ENCODE data around the gene TMEM127. TPM values are rescaled to one million over a fixed set of nuclear protein-coding genes. Genes with fewer than 3 reads are reported as not detected.
"Not testable (repeated sequence)": the region's sequence is repeated elsewhere in the genome, so short reads cannot be mapped to it uniquely, and the experiment has no call there.

Gene TMEM127
- polyA plus RNA-seq, 2 of the 4 experiments (the other 2 are of a cell fraction) = 31.9 to 38.7 TPM

DNA sequence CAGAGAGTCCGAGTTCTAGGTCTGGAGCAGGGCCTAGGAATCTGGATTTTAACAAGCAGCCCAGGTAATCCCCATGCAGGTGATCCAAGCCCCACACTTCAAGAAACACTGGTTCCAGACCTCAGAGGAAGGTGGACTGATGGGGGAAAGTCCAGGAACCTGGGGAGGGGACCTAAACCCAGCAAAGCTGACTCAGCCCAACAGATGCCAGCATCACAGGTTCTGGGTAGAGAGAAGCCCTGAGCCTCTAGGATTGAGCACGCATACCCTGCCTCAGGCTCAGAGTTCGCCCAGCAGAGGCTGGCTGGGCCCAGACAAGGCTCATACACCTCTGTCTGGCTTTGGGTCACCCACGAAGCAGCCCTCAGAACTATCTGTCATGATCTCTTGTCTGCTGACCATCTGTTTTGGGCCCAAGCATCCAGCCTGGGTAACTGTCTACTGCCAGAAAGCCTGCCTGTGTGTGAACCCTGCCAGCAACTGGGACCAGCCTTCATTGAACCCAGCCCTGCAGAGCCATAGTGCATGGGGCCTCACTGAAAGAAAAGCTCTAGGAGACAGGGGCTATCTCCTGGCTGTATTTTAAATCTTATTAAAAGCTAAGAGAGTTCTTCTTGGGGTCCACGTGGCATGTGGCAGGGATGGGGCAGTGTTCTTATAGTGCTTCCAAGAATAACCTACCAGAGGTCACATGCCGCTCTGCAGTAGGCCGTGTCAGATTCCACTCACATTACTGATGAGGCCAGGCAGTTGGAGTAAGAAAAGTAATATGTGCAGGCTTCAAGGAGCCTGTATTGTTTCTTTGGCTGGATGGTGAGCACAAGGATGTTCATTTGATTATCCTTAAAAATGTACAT lies 7.4 kb downstream of the TMEM127 start:
- POLR2A ChIA-PET = interaction anchor here (2.7 kb wide), 1 partner anchor 50 kb away, joined by 17 read pairs; the partner anchor contains the start of gene STARD7
- DNase-seq (ENCODE audit: low read depth in 1 of 2, low spot score in 1 of 2) (no peak), FAIRE-seq (no peak), ATAC-seq (no peak)
- Histone ChIP-seq H3K27ac (peak overlapping the region in 1 of 2 experiments; percentile 13; a peak in 1 of 6 replicates), H3K4me2 (no peak overlapping the region), H3K4me1 (peaks cover 26% of the 10 kb centered on the region), H3K4me3 (no peak overlapping the region), H3K9me3 (no peaks in the 10 kb centered on the region)
- TF ChIP-seq EP300 (IDR thresholded peaks at IDR 0.05) (no peak), SMC3 (IDR thresholded peaks at IDR 0.05) (no peak), ESRRA (IDR thresholded peaks at IDR 0.05; ENCODE audit: borderline replicate concordance, low read length) (no peak)
- WGBS (ENCODE audit: missing lambda C conversion rate) = 87% methylated on average over 7 of the region's 7 CpGs
- CTCF ChIA-PET = interaction anchor here (0.8 to 2.8 kb wide), 5 partner anchors 10 to 251 kb away, joined by 3 to 17 read pairs (median 6); partner anchors contain the start of gene ASTL

DNA sequence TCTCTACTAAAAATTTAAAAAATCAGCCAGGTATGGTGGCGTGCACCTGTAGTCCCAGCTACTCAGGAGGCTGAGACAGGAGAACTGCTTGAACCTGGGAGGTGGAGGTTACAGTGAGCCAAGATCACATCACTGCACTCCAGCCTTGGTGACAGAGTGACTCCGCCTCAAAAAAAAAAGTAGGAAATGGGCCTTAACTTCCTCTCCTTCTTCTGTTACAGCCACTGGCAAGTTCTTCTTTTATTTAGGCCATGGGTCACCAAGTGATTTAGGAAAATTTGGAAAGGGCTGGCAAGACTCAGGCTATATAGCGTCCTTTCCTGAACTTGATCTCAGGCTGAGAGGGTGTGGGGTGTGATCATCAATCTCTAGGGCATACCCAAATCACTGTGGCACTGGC lies 8.1 kb downstream of the TMEM127 start:
- H3K4me2 ChIP-seq; POLR2A ChIA-PET; ATAC-seq; H3K27ac ChIP-seq; H3K9me3 ChIP-seq; FAIRE-seq; H3K4me3 ChIP-seq; DNase-seq (ENCODE audit: low read depth in 1 of 2, low spot score in 1 of 2): not testable (repeated sequence)
- WGBS (ENCODE audit: missing lambda C conversion rate) = 96% methylated on average over 3 of the region's 3 CpGs
- CTCF ChIA-PET = interaction anchor here (1.2 kb wide), 1 partner anchor 265 kb away, joined by 5 read pairs; no protein-coding TSS in a partner anchor
- peaks cover 26% of the 10 kb centered on the region for H3K4me1 ChIP-seq

DNA sequence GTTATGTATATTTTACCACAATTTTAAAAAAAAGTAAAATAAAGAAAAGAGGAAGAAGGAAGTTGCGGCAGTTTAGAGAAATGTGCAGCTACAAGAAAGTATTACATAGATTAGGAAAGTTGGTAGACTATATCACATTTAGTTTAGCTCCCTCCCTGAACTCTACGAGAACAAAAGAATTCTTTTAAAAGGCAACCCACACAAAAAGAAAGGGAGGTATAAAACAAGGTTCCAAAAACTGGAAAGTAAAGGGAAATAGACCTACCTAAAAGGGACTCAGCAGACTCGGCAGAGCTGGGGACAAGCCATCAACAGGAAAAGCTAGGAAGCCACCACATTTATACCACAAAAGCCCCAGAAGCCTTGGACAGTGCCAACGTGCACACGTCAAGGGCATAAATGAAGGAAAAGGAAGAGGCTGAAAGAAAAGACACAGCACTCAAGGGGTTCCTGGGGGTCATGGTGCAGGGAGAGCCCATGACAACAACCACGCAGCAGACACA lies 9.1 kb downstream of the TMEM127 start:
- WGBS (ENCODE audit: missing lambda C conversion rate) = 93% methylated on average over 6 of the region's 6 CpGs
- ChIA-PET POLR2A (no interaction called here), CTCF (interaction anchor here (1.2 to 1.3 kb wide), 2 partner anchors 140 to 264 kb away, joined by 4 to 5 read pairs; no protein-coding TSS in a partner anchor)
- ATAC-seq = no peak
- Histone ChIP-seq H3K4me2 (no peak overlapping the region), H3K9me3 (no peaks in the 10 kb centered on the region), H3K4me1 (peaks cover 29% of the 10 kb centered on the region), H3K27ac (no peak overlapping the region), H3K4me3 (no peak overlapping the region)
- no peak for TF ChIP-seq EHF (CRISPR knock-in tag; IDR thresholded peaks at IDR 0.05)
- no peak for TF ChIP-seq EP300 (IDR thresholded peaks at IDR 0.05)
- no peak for TF ChIP-seq TFCP2L1 (CRISPR knock-in tag; IDR thresholded peaks at IDR 0.05)
- TF ChIP-seq KDM1A (IDR thresholded peaks at IDR 0.05; ENCODE audit: low read depth) = no peak
- TF ChIP-seq, protein P1, sequence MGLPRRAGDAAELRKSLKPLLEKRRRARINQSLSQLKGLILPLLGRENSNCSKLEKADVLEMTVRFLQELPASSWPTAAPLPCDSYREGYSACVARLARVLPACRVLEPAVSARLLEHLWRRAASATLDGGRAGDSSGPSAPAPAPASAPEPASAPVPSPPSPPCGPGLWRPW (IDR thresholded peaks at IDR 0.05) = no peak
- no peak for TF ChIP-seq HDAC2 (IDR thresholded peaks at IDR 0.05)
- TF ChIP-seq ZFP36 (IDR thresholded peaks at IDR 0.05; ENCODE audit: borderline replicate concordance, partially characterized antibody) = no peak
- TF ChIP-seq FOSB (CRISPR knock-in tag; IDR thresholded peaks at IDR 0.05) = no peak
- TF ChIP-seq TP53 (CRISPR knock-in tag; IDR thresholded peaks at IDR 0.05) = no peak
- no peak for TF ChIP-seq CHD2 (IDR thresholded peaks at IDR 0.05; ENCODE audit: low read length, partially characterized antibody)
- no peak for TF ChIP-seq HOXA7 (CRISPR knock-in tag; IDR thresholded peaks at IDR 0.05)
- no peak for TF ChIP-seq POLR2A (IDR thresholded peaks at IDR 0.05; ENCODE audit: low read length)
- TF ChIP-seq ZSCAN20 (CRISPR knock-in tag; IDR thresholded peaks at IDR 0.05) = no peak
- TF ChIP-seq USF2 (IDR thresholded peaks at IDR 0.05) = no peak
- TF ChIP-seq BHLHE40 (IDR thresholded peaks at IDR 0.05; ENCODE audit: low read depth, low read length) = no peak
- TF ChIP-seq, protein P2, sequence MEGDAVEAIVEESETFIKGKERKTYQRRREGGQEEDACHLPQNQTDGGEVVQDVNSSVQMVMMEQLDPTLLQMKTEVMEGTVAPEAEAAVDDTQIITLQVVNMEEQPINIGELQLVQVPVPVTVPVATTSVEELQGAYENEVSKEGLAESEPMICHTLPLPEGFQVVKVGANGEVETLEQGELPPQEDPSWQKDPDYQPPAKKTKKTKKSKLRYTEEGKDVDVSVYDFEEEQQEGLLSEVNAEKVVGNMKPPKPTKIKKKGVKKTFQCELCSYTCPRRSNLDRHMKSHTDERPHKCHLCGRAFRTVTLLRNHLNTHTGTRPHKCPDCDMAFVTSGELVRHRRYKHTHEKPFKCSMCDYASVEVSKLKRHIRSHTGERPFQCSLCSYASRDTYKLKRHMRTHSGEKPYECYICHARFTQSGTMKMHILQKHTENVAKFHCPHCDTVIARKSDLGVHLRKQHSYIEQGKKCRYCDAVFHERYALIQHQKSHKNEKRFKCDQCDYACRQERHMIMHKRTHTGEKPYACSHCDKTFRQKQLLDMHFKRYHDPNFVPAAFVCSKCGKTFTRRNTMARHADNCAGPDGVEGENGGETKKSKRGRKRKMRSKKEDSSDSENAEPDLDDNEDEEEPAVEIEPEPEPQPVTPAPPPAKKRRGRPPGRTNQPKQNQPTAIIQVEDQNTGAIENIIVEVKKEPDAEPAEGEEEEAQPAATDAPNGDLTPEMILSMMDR (IDR thresholded peaks at IDR 0.05) = no peak
- TF ChIP-seq RFX5 (IDR thresholded peaks at IDR 0.05) = no peak
- no peak for TF ChIP-seq EHMT2 (IDR thresholded peaks at IDR 0.05; ENCODE audit: low read depth)
- TF ChIP-seq MAZ (IDR thresholded peaks at IDR 0.05; ENCODE audit: borderline replicate concordance, low read depth, low read length) = no peak
- FAIRE-seq = no peak
- DNase-seq (ENCODE audit: low read depth in 1 of 2, low spot score in 1 of 2) = no peak

Data from A549 (cell line).